ENCODE measurements around the gene POMT2.

GRCh38 chr14:77319422-77319821 is 1.3 kb downstream of the POMT2 start:
- TF ChIP-seq CTCF (conservative IDR thresholded peaks at IDR 0.05): no peak
- TF ChIP-seq ZFX (IDR thresholded peaks at IDR 0.05): no peak
